GM23338 (cell line): ENCODE results near the gene LRRC19. TPM values are rescaled to one million over a fixed set of nuclear protein-coding genes. Genes with fewer than 3 reads are reported as not detected.

Experiments
- ATAC-seq: fragments of 200-7000 bp; cut with Tn5 transposase; 3 replicates; pipeline ENCODE4 v1.9.1; 2020
- DNase-seq: peaks from one replicate; pipeline ENCODE4 v3.0.0-alpha.2; 2015; ENCODE audit warnings: low spot score
- H2AFZ ChIP-seq: fragments of 200-600 bp; sonication (generic); 2 replicates; pipeline ENCODE4 v1.8.0; 2016; ENCODE audit warnings: antibody characterized with exemption, mild to moderate bottlenecking, moderate library complexity
- H3F3A ChIP-seq: fragments of 200-600 bp; sonication (generic); replicated peaks from 2 replicates; pipeline ENCODE4 v1.8.0; 2017; ENCODE audit warnings: antibody characterized with exemption, mixed run types, low read depth
- H3K27ac ChIP-seq: fragments of 200-600 bp; sonication (generic); 2 replicates; pipeline ENCODE4 v1.6.1; 2016; ENCODE audit warnings: low read depth
- H3K27me3 ChIP-seq: fragments of 200-600 bp; sonication (generic); 2 replicates; pipeline ENCODE4 v1.8.0; 2016; ENCODE audit warnings: mild to moderate bottlenecking, mixed run types, moderate library complexity; ENCODE audit not compliant: insufficient read depth
- H3K36me3 ChIP-seq: fragments of 200-600 bp; sonication (generic); 2 replicates; pipeline ENCODE4 v1.8.0; 2016; ENCODE audit warnings: mild to moderate bottlenecking; ENCODE audit not compliant: insufficient read depth
- H3K4me1 ChIP-seq: fragments of 200-600 bp; sonication (generic); 2 replicates; pipeline ENCODE4 v1.8.0; 2016; ENCODE audit warnings: mild to moderate bottlenecking, moderate library complexity; ENCODE audit not compliant: insufficient read depth
- H3K4me2 ChIP-seq: fragments of 200-600 bp; sonication (generic); 2 replicates; pipeline ENCODE4 v1.7.1; 2017; ENCODE audit warnings: mixed run types
- H3K4me3 ChIP-seq: fragments of 200-600 bp; sonication (generic); 2 replicates; pipeline ENCODE4 v1.6.1; 2016; ENCODE audit warnings: mixed run types
- H3K79me2 ChIP-seq: fragments of 200-600 bp; sonication (generic); replicated peaks from 2 replicates; pipeline ENCODE4 v1.8.0; 2017; ENCODE audit warnings: mild to moderate bottlenecking; ENCODE audit not compliant: insufficient read depth
- H3K9me2 ChIP-seq: fragments of 200-600 bp; sonication (generic); 2 replicates; pipeline ENCODE4 v1.8.0; 2017; ENCODE audit not compliant: insufficient read depth
- H4K20me1 ChIP-seq: fragments of 200-600 bp; sonication (generic); replicated peaks from 2 replicates; pipeline ENCODE4 v1.8.0; 2017; ENCODE audit warnings: mild to moderate bottlenecking; ENCODE audit not compliant: insufficient read depth
- H3K27ac Mint-ChIP-seq: 2 replicates; pipeline ENCODE4 v1.8.0; 2020; ENCODE audit warnings: inconsistent platforms, mild to moderate bottlenecking, moderate library complexity, mixed read lengths
- H3K27me3 Mint-ChIP-seq: 3 replicates; pipeline ENCODE4 v1.8.0; 2022; ENCODE audit warnings: low read depth, mild to moderate bottlenecking, moderate library complexity, mixed read lengths, inconsistent platforms; ENCODE audit not compliant: insufficient read depth, poor library complexity
- H3K36me3 Mint-ChIP-seq: 3 replicates; pipeline ENCODE4 v1.8.0; 2021; ENCODE audit warnings: low read depth, mild to moderate bottlenecking, inconsistent platforms, moderate library complexity, mixed read lengths
- H3K4me1 Mint-ChIP-seq: 3 replicates; pipeline ENCODE4 v1.8.0; 2020; ENCODE audit warnings: mild to moderate bottlenecking, inconsistent platforms, mixed read lengths
- H3K4me3 Mint-ChIP-seq: 3 replicates; pipeline ENCODE4 v1.8.0; 2021; ENCODE audit warnings: moderate library complexity, mild to moderate bottlenecking, inconsistent platforms, mixed read lengths
- H3K9me3 Mint-ChIP-seq: 3 replicates; pipeline ENCODE4 v1.8.0; 2020; ENCODE audit warnings: moderate library complexity, mild to moderate bottlenecking, inconsistent platforms, mixed read lengths
- CREB1 ChIP-seq: fragments of 250-450 bp; sonication (Bioruptor Pico); IDR thresholded peaks from 2 replicates; pipeline ENCODE4 v1.5.0; 2020; ENCODE audit warnings: low read depth, mild to moderate bottlenecking, moderate library complexity
- CTCF ChIP-seq, 2 experiments: fragments of 200-600 bp in 1 of 2; sonication (generic) in 1 of 2; conservative IDR thresholded peaks; 2 replicates each; pipeline versions ENCODE4 v1.5.1 to v1.6.1; 2016 to 2017; ENCODE audit warnings: antibody characterized with exemption in 2 of 2, low read depth in 2 of 2, mild to moderate bottlenecking in 2 of 2, moderate library complexity in 1 of 2
- ETS1 ChIP-seq: IDR thresholded peaks from 2 replicates; pipeline ENCODE4 v1.6.1; 2016; ENCODE audit warnings: antibody characterized with exemption
- EZH2 ChIP-seq: fragments of 200-600 bp; sonication (generic); IDR thresholded peaks from one replicate; pipeline ENCODE4 v1.8.0; 2017; ENCODE audit warnings: antibody characterized with exemption, mild to moderate bottlenecking, low read depth; ENCODE audit not compliant: unreplicated experiment
- EZH2phosphoT487 ChIP-seq: fragments of 200-600 bp; sonication (generic); IDR thresholded peaks from one replicate; pipeline ENCODE4 v1.8.1; 2018; ENCODE audit warnings: antibody characterized with exemption; ENCODE audit not compliant: unreplicated experiment
- JUNB ChIP-seq: IDR thresholded peaks from one replicate; pipeline ENCODE4 v1.6.1; 2016; ENCODE audit warnings: antibody characterized with exemption; ENCODE audit not compliant: unreplicated experiment
- NANOG ChIP-seq: IDR thresholded peaks from 2 replicates; pipeline ENCODE4 v1.6.1; 2016; ENCODE audit warnings: antibody characterized with exemption, borderline replicate concordance
- POLR2AphosphoS5 ChIP-seq: IDR thresholded peaks from 2 replicates; pipeline ENCODE4 v1.6.1; 2016; ENCODE audit warnings: antibody characterized with exemption, low read depth
- REST ChIP-seq: IDR thresholded peaks from one replicate; pipeline ENCODE4 v1.6.1; 2018; ENCODE audit warnings: antibody characterized with exemption; ENCODE audit not compliant: unreplicated experiment
- STAT1 ChIP-seq: IDR thresholded peaks from one replicate; pipeline ENCODE4 v1.6.1; 2016; ENCODE audit warnings: antibody characterized with exemption; ENCODE audit not compliant: unreplicated experiment
- ZNF114 ChIP-seq: fragments of 250-450 bp; sonication (Bioruptor Pico); IDR thresholded peaks from 2 replicates; pipeline ENCODE4 v1.5.0; 2020; ENCODE audit warnings: mild to moderate bottlenecking, moderate library complexity
- ZNF331 ChIP-seq: fragments of 250-450 bp; sonication (Bioruptor Pico); IDR thresholded peaks from 2 replicates; pipeline ENCODE4 v1.5.0; 2020; ENCODE audit warnings: low read depth, mild to moderate bottlenecking, moderate library complexity
- ZNF462 ChIP-seq: fragments of 250-450 bp; sonication (Bioruptor Pico); IDR thresholded peaks from 2 replicates; pipeline ENCODE4 v1.5.0; 2020; ENCODE audit warnings: mild to moderate bottlenecking, moderate library complexity
- long read RNA-seq: library from polyadenylated mRNA; unstranded; transcript quantifications from one replicate; pipeline ENCODE4 v2.0.0, GENCODE V29; 2020; ENCODE audit not compliant: unreplicated experiment
- polyA plus RNA-seq: library from polyadenylated mRNA; unstranded; fragments of >200 nt; fragmentation: Nextera tagmentation; extraction: Ambion mirVana; gene quantifications from 2 replicates; pipeline ENCODE4 v1.2.1, GENCODE V29; 2016
- total RNA-seq: library from RNA; depleted of rRNA; stranded (reverse); fragments of >200 nt; shearing (Covaris generic); gene quantifications from 2 replicates; pipeline ENCODE4 v1.2.3, GENCODE V29; 2014; rRNA removed

LRRC19 gene
- total RNA-seq, result not detected in 2 replicates
- 0.59 and 0.71 TPM in 2 replicates for polyA plus RNA-seq
- long read RNA-seq, result 0 reads

- no peak for ATAC-seq
- no peak for TF ChIP-seq EZH2
- no peak for TF ChIP-seq ETS1
- no peak for TF ChIP-seq STAT1
- TF ChIP-seq ZNF114 (CRISPR knock-in tag), result no peak
- TF ChIP-seq EZH2phosphoT487, result no peak
- TF ChIP-seq POLR2AphosphoS5, result no peak
- TF ChIP-seq CTCF (conservative IDR thresholded peaks at IDR 0.05; ENCODE audit: low read depth in 2 of 2), result no peak
- no peak for TF ChIP-seq JUNB
- no peak for TF ChIP-seq NANOG
- TF ChIP-seq REST, result no peak
- TF ChIP-seq CREB1 (CRISPR knock-in tag), result no peak
- no peak for TF ChIP-seq ZNF462 (CRISPR knock-in tag)
- TF ChIP-seq ZNF331 (CRISPR knock-in tag), result no peak
- no peaks in the 10 kb centered on the region for H3K27me3 ChIP-seq
- Mint-ChIP-seq H3K27me3 (peaks cover 3% of the 10 kb centered on the region), H3K4me1 (peaks cover 4% of the 10 kb centered on the region; the same call in 2 of the 3 replicates), H3K27ac (no peak within 1 kb of the TSS), H3K4me3 (no peak within 1 kb of the TSS), H3K9me3 (no peaks in the 10 kb centered on the region; the same call in 2 of the 3 replicates), H3K36me3 (no peaks in the 10 kb centered on the region; the same call in 2 of the 3 replicates)
- H3K4me3 ChIP-seq, result no peak within 1 kb of the TSS
- no peak within 1 kb of the TSS for H2AFZ ChIP-seq
- H3K36me3 ChIP-seq, result no peaks in the 10 kb centered on the region
- no peak for DNase-seq
- no peaks in the 10 kb centered on the region for H4K20me1 ChIP-seq
- peak within 1 kb of the TSS; percentile 27; the same call in 1 of the 2 replicates for H3K27ac ChIP-seq
- H3K79me2 ChIP-seq, result no peaks in the 10 kb centered on the region
- no peaks in the 10 kb centered on the region for H3F3A ChIP-seq
- H3K9me2 ChIP-seq, result no peaks in the 10 kb centered on the region
- H3K4me2 ChIP-seq, result no peak within 1 kb of the TSS
- peaks cover 13% of the 10 kb centered on the region; the same call in 1 of the 2 replicates for H3K4me1 ChIP-seq
These were observed at the start of gene LRRC19 for GRCh38 chr9:27005491-27005890. TSS of gene LRRC19 (minus strand) at chr9:27005672. CDS start at chr9:26999694, 5,978 bp downstream.
